DMS153 (cell line): Measurements from ENCODE around the gene ACTR1B.
"Not testable (repeated sequence)": the region's sequence is repeated elsewhere in the genome, so short reads cannot be mapped to it uniquely, and the experiment has no call there.

ENCODE experiments used
- DNase-seq: peaks from one replicate; lab custom pipeline; 2025; lab: John Stamatoyannopoulos, UW

The ACTR1B gene

GRCh38 chr2:97615746-97616145, 48.1 kb downstream of the ACTR1B start:
- not testable (repeated sequence) for DNase-seq

GRCh38 chr2:97611895-97612294, 51.9 kb downstream of the ACTR1B start:
- DNase-seq: not testable (repeated sequence)

- DNase-seq: not testable (repeated sequence)
These were observed 55.1 kb downstream of the ACTR1B start for GRCh38 chr2:97608745-97609144.
